ENCODE measurements around the gene CELF4.

DNA sequence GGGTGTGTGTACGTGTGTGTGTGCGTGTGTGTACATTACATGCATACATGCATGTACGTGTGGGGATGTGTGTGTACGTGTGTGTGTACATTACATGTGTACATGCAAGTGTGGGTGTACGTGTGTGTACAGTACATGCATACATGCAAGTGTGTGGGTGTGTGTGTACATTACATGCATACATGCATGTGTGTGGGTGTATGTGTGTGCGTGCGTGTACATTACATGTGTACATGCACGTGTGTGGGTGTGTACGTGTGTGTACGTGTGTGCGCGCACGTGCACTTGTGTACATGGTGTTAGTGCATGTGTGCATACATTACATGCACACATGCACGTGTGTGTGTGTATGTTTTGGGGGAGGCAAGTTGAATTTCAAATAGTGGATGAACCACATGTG is 300.6 kb downstream of the CELF4 start:
- TF ChIP-seq SIN3A (IDR thresholded peaks at IDR 0.05; ENCODE audit: borderline replicate concordance, insufficient read depth, low read depth, low read length) (no peak), POLR2AphosphoS5 (IDR thresholded peaks at IDR 0.05; ENCODE audit: low read depth, low read length) (no peak)
- TF ChIP-seq, protein P1, sequence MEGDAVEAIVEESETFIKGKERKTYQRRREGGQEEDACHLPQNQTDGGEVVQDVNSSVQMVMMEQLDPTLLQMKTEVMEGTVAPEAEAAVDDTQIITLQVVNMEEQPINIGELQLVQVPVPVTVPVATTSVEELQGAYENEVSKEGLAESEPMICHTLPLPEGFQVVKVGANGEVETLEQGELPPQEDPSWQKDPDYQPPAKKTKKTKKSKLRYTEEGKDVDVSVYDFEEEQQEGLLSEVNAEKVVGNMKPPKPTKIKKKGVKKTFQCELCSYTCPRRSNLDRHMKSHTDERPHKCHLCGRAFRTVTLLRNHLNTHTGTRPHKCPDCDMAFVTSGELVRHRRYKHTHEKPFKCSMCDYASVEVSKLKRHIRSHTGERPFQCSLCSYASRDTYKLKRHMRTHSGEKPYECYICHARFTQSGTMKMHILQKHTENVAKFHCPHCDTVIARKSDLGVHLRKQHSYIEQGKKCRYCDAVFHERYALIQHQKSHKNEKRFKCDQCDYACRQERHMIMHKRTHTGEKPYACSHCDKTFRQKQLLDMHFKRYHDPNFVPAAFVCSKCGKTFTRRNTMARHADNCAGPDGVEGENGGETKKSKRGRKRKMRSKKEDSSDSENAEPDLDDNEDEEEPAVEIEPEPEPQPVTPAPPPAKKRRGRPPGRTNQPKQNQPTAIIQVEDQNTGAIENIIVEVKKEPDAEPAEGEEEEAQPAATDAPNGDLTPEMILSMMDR (IDR thresholded peaks at IDR 0.05): no peak
- TF ChIP-seq, protein P2, sequence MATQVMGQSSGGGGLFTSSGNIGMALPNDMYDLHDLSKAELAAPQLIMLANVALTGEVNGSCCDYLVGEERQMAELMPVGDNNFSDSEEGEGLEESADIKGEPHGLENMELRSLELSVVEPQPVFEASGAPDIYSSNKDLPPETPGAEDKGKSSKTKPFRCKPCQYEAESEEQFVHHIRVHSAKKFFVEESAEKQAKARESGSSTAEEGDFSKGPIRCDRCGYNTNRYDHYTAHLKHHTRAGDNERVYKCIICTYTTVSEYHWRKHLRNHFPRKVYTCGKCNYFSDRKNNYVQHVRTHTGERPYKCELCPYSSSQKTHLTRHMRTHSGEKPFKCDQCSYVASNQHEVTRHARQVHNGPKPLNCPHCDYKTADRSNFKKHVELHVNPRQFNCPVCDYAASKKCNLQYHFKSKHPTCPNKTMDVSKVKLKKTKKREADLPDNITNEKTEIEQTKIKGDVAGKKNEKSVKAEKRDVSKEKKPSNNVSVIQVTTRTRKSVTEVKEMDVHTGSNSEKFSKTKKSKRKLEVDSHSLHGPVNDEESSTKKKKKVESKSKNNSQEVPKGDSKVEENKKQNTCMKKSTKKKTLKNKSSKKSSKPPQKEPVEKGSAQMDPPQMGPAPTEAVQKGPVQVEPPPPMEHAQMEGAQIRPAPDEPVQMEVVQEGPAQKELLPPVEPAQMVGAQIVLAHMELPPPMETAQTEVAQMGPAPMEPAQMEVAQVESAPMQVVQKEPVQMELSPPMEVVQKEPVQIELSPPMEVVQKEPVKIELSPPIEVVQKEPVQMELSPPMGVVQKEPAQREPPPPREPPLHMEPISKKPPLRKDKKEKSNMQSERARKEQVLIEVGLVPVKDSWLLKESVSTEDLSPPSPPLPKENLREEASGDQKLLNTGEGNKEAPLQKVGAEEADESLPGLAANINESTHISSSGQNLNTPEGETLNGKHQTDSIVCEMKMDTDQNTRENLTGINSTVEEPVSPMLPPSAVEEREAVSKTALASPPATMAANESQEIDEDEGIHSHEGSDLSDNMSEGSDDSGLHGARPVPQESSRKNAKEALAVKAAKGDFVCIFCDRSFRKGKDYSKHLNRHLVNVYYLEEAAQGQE (IDR thresholded peaks at IDR 0.05; ENCODE audit: insufficient read depth in 1 of 2, low read depth in 2 of 2, low read length in 1 of 2): no peak
